HG03095 (cell line): ENCODE data around the gene BLACAT1.

Source experiments
- ATAC-seq: cut with Tn5 transposase; IDR thresholded peaks from one replicate; pipeline ENCODE4 v1.9.1; 2021; ENCODE audit warnings: moderate library complexity; ENCODE audit not compliant: unreplicated experiment

BLACAT1 gene

DNA sequence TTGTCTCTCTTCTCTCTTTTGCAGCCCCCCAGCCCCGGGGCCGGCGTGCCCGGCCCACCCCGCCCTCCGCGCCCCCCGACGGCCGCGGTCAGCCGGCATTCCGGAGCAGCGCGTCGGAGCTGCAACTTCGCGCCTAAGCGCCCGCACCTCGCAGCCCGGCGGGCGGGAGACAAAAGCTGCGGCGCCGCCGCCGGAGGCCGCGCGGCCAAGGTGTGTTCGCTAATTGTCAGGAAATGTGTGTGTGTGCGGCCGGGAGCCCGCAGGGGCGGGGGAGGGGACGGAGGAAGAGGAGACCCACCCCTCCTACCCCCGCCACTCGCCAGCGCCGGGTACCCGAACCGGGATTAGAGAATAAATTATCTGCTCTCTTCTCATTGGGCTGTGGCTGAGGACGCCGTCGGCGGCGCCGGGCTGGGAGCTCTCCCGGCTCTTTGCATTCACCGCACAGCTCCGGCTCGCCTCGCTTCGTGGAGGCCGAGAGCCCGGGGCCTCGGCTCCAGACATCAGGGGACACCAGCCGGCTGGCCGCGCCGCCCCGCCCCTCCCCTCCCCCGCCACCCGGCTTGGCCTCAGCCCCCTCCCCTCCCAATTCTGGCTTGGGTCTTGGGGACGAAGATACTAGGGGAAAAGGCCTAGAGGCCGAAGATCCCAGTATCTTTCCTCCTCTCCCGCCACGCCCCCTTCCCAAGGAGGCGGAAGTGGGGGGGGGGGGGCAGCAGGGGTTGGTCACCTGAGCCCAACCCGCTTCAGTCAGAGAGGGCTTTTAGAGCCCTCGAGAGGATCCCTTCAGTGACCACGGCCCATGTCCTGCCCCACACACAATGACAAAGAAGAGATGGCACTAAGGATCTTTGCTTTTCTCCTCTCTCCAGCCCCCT lies 1.3 kb upstream of the BLACAT1 start:
- no peak for ATAC-seq

DNA sequence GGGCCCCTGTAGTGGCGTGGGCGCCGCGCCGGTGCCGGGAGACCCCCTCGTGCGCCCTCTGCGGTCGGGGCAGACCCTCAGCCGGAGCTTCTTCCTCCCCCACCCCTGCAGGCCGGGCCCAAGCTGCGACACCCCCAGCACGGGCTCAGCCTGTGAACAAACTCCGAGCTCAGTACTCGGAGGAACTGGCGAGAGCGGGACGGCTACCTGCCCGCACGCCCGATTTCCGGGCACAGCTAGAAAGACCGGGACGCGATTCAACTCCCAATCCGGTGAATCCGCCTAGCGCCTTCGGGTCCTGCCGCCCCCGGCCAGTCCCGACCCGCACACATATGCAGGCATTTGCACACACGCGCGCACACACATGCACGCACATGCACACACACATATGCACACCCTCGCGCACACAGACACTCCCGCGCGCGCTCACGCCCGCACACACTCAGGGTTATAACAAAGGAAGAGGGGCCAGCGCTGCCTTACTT lies 580 bp upstream of the BLACAT1 start:
- no peak for ATAC-seq

DNA sequence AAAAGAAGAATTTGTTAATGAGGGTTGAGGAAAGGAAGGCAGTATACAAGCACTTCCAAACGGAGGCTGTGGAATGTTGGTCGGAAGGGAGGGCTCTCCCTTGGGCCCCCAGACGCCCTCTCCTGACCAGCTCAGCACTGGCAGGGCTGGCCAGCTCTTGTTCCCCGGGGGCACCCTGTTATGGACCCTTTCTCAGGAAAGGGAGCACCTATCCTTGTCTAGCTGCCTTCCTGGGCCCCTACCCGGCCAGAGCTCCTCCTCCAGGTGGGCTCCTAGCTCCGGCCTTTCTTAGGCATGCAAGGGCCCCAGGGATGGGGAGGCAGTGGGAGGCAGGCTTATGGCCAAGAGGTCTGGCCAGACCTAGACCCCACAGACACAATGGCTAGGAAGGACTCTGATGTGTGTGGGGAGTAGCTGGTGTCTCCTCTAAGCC lies 926 bp downstream of the BLACAT1 start:
- no peak for ATAC-seq

DNA sequence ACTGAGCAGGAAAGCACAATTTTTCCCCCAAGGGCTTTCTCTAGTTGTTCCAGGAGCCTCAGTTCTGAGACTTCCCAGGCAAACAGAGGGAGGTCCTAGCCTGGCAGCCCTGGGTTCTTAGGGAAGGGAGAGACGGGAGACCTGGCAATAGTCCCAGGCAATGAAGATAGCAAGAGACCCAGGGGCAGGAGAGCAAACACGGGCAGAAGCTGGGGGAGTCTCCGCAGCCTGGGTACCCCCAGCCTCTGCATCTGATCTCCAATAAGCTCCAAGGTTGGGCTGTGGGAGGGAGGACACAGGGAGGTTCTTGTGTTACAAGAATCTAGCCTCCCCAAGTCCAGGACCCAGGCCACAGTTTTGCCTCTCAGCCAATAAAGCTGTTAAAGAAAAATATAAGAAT lies 2.4 kb downstream of the BLACAT1 start:
- ATAC-seq: no peak

DNA sequence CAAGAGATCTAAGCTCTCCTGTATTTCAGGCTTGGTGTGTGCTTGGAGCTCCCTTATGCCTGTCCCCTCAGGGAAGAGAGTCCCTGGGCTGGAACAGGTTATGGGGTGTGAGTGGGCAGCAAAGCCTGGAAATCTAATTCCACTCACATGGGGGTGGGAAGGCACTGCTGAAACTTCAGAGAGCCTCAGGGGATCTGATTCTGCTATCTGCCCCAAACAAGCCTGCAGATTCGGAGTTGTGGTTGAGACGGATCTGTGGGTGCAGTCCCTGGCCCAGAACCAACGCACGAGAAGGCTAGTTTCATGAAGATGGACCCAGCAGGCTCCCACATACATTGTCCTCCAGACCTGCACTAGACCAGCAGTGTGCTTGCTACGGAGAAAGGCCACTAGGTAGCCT lies 2.9 kb downstream of the BLACAT1 start:
- no peak for ATAC-seq

DNA sequence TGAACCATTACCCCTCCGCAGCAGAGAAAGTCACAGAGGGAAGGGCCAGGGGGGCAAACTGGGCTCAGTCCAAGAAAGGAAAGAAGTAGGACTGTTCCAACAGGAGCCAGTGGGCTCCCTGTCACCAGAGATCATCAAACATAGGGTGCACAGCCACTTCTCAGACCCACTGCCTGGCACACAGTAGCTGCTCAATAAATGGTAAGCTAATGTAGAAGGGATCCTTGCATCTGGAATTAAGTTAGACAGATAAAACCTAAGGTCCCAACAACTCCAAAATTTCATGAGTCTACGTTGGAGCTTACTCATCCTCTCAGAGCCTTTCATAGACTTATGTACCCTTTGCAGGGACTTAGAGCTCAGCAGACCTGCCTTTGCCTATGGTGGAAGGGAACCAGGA lies 3.5 kb downstream of the BLACAT1 start:
- ATAC-seq: no peak

DNA sequence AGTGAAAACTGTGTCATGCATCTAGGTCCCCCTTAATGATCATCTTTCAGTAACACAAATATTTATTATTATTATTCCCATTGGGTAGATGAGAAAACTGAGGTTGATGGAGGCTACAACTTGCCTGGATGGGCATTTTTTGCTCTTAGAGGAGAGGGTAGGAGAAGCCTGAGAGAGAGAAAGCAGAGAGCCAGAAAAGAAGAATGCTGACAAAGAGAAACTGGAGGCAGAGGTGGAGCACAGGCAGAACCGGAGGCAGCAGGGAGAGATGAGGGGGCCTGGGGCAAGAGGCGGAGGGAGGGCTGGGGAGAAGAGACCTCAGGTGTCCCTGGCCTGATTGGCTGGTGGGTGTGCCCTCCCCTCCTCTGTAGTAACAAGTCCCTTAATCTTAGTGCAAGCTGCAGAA lies 4.1 kb downstream of the BLACAT1 start:
- no peak for ATAC-seq

DNA sequence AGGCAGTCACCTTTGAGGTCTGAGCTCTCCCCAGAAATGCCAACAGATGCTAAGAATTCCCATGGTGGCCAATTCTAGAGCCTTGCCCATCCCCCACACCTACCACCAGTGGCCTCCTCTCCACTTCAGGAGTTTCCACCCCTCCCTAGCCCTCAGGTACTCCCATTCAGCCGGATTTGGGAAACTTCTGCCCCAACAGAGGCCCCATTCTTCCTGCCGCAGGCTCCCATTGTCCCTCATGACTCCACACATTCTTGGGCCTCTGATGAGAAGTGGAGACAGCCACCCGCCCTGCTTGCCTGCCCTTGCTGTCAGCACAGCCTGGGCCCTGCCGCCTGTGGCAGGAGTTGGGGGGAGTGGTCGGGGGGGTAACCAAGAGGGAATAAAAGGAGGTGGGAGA lies 4.6 kb downstream of the BLACAT1 start:
- ATAC-seq: no peak

DNA sequence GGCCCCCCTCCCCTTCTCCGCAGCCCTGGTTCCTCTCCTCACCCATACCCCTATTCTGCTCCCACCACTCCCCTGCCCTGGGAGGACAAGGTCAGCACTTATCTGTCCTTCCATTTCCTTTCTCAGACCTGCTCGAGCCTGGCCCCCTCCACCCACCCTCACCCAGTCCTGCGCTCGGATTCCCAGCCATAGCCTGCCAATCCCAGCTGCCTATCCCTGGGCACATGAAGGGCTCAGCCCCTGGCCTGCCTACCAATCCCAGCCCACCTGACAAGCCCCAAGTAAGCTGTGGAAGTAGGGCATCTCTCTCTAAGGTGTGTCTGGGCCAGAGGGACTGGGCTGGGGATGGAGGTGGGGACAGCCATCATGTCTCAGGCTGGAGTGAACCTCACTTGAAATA lies 5.4 kb downstream of the BLACAT1 start:
- no peak for ATAC-seq

DNA sequence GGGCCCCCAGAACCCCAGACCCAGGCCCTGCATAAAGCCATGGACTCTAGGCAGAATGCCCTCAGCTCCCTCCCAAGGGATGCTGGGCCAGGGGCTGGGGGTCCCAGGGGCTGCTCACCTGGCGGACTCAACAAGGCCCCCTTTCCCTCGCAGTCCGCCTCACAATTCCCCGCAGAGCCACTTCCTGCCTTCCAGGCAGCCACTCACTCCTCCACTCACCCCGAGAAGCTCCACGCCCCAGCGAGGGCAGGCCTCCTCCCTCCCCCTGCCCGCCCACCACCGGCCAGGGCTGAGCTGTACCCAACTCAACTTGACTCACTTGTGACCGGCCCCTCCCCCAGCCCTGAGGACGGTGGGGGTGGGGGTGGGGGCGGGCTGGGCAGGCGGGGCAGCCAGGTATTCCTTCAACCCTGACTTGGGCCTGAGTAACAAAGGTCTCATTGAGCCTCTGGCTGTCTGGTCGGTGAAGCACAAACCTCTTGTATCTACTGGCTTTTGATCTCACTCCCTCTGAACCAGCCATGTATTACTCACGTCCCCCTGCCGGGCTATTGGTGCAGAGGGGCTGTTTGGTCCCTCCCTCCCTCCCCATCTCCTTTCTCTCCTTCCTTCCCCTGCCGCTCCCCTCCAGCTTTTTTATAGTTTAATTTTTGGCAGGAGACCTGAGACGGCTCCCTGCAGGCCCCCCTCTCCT lies 5.9 kb downstream of the BLACAT1 start:
- no peak for ATAC-seq

DNA sequence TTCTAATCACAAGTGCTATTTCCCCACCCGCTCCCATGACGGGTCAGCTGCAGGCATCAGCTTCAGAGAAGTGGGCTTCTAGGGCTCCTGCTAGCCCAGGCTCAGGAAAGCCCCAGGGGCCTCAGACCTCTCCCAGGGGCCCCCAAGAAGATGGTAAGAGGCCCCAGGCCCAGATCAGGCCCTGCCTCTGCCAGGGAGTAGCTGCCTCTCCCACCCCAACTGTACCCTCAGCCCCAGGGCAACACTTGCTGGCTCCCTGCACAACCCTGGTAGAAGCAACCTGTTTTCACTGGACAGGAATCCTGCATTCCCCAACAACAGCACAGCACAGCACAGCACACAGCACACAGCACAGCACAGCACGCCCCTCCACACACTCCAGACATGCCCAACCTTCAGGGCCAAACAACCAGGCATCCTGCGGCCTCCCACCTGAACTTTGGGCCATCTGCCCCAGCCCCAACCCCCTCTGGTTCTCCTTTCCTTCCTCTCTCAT lies 6.5 kb downstream of the BLACAT1 start:
- no peak for ATAC-seq

DNA sequence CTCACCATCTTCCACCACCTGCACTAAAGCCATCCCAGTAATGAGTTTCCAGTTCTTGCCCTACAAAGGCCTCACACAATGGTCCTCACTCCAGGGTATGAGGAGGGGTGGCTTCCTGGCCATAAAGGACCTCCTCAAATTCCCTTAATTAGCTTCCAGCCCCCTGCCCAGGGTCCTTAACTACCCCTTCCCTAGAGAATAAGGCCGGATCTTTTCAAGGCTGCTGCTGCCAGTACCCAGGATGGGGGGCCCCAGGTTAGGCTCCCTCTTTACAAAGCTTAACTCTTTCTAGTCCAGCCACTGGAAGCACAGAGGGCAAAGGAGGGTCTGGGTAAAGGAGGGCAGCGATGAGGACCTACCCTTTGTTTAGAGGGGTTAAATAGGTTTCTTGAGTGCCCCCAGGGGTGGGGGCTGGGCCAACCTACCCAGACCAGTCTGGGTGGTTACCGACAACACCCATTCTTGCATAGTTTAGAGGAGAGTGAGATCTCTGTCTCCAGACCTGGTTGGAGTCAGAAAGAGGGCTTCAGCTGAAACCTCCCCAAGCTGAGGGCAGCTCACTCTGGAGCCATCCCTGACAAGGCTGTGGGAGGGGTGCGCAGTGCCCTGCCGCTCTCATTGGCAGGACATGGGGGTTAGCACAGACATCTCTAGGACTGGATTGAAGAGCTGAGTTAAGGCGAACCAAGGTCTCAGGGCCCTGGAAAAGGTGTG lies 7.1 kb downstream of the BLACAT1 start:
- ATAC-seq: no peak

DNA sequence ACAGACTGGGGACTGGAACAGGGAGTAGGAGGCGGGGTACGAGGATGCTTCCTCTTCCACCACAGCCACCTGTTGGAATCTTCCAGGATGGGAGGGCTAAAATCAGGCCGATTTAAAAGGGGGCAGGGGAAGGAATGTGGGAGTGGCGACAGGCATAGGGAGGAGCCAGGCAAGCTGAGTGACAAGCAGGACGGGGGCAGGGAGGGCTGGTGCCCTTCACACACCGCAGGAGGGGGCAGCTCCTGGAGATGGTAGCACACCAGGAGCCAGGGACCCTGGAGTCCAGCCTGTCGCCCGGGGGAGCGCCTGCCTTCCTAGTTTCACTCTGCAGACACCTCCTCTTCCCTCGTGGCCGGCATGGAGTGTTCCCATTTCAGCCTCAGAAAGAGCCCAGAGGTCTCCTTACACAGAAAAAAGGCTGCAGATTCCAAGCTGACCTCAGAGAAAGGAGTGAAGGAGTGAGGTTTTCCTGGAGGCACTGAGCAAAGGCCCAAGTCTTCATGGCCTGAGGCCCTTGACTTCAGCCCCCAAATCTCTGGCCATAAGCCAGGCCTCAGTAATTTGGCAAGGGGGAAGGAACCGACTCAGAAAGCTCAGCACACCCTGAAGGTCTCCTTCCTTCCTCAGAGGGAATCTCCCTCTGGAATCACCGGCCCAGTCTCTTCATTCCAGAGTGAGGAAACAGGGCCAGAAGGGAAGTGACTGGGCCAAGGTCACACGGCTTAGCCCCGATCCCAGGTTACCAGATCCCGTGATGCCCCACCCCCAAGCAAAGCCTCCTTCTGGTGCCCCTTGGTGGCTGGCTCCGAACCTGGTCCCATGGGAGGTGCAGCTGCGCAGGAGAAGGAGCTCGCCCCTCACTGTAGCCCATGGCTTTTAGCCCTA lies 8.1 kb downstream of the BLACAT1 start:
- ATAC-seq: no peak

DNA sequence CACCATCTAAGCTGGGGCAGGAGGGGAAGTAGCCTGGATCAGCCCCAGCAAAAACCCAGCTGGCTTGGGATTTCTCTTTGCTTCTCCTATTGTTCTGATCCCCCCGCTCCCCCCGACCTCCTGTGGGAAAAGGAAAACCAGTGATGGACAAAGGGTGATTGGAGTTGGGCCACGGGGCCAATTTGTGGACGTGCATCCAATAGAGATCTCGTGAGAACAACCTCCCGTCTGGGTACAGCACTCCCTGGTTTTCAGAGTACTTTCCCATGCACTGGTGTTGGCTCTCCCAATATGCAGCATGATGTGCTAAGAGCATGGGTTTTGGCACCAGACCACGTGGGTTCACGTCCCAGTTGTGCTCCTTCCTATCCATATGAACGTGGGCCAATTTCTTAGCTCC lies 9.0 kb downstream of the BLACAT1 start:
- ATAC-seq: no peak

DNA sequence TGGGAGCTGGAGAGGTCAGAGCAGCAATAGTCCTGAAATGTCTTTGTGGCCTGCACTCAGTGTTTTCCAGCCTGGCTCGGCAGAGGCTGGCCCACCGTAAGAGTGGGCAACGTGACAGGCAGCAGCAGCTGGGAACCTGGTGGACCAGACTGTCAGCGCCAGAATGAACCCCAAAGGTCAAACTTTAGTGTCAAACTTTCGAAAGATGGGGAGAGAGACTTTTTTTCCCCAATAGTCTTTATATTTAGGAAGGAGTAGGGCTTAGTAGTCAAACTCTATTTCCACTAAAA lies 10.3 kb downstream of the BLACAT1 start:
- no peak for ATAC-seq

DNA sequence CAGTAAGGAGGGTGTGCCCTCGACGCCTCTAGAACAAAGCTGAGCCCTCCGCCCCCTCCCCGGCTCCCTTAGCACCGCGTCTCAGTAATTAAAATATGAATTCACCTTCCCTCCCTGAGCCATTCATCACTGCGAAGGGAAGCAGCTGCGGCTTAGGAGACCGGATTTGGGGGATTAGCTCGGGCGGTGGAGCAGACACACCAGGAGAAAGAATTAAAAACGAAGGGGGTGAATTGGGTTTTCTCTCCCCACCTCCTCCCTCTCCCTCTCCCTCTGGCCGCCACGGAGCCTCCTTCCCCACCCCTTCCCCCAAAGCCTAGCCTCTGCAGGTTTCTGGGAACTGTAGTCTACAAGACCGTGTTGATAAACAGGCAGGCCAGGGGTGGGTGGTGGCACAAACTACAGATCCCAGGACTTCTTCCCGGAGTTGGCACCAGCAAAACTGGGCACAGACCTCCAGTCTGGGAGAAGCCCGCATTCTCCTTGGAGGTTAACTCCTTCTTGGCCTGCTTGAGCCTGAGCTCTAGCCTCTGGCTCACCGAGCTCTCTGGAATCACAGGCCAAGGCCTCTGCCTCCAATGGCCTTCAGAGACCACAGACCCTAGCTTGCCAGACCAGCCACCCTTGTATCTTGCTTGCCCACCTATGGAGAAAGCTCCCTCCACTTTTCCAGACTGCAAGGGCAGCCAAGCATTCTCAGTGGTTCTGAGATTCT lies 10.8 kb downstream of the BLACAT1 start:
- ATAC-seq: no peak

DNA sequence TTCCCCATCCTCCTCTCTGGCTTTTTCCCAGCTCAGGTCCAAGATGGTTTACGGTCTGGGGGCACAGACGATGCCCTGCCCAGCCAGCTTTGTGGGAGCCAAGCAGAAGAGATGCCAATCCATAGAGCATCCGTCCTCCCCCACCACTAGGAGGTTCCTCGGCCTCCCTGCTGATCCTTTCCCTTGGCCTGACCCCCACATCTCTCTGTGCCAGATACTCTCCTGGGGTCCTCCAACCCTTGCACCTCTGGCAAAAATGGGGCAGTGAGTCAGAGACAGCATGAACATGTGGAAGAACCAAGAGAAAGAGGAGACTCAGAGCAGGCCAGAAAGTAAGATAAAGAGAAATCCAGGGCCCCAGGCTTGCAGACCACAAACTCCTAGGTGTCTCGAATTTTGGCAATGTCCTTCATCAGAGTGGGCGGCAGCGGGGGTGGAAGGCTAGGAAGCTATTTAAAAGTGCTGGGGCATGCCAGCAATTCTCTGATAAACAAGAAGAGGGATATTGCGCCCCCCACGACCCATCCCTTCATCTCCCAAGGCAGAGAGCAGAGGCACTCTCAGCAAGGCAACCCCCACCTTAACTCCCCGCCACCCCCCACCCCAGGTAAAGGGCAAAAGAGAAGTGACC lies 11.4 kb downstream of the BLACAT1 start:
- no peak for ATAC-seq

DNA sequence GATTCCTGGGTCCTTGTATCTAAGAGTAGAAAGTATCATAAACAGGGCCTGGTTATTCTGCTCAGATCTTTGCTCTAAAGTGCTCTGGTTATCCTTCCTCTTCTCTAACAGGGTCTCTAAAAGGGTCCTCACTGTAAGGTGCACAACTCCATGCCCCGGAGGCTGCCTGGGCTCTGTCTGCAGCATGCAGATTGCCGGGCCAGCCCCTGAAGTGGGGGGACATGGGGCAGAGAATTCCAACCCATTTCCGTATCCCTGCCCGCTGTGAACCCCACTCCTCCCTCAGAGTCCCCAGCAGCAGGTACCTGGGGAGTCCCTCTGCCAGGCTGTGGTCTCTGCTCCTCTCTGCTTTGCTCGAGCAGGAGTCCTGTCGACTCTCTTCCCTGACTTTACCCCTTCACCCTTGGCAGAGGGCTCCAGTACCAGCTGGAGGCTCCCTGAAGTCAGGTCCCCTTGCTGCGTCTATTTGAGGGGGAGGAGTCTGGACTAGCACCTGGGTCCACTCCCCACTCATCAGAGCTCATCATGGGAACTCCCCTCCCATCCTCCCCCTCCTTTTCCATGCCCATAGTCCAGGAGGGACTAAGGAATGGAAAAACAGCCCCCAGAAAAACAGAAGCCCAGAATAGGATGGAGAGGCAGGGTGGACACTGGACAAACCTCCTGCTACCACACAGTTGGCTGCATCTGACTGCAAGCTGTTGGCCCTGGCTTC lies 12.1 kb downstream of the BLACAT1 start:
- no peak for ATAC-seq
